Tibial artery (tissue), 4 donors: ENCODE data around the gene SPNS2.

ENCODE experiments used
- DNase-seq, 2 donors: peaks; one replicate each; pipeline ENCODE4 v3.0.0-alpha.2; 2019
- H3K27ac ChIP-seq, 2 donors: fragments of 200-600 bp; sonication (generic) in 1 of 2; 1 replicate in 1 of 2; 2 replicates in 1 of 2; pipeline ENCODE4 v1.5.1; 2018 to 2019; ENCODE audit warnings: mild to moderate bottlenecking in 1 of 2
- H3K27me3 ChIP-seq, 2 donors: fragments of 200-600 bp; sonication (generic) in 1 of 2; one replicate each; pipeline versions ENCODE4 v1.5.1 to v1.6.0; 2016 to 2019
- H3K36me3 ChIP-seq, 3 donors: fragments of 200-600 bp; sonication (generic) in 2 of 3; one replicate each; pipeline ENCODE4 v1.5.1; 2016 to 2019; ENCODE audit warnings: mild to moderate bottlenecking in 2 of 3
- H3K4me1 ChIP-seq, 4 donors: fragments of 200-600 bp; sonication (generic) in 2 of 4; 1 replicate in 3 of 4; 2 replicates in 1 of 4; pipeline ENCODE4 v1.5.1; 2016 to 2019
- H3K4me3 ChIP-seq, 2 donors: fragments of 200-600 bp; sonication (generic) in 1 of 2; 1 replicate in 1 of 2; 2 replicates in 1 of 2; pipeline ENCODE4 v1.5.1; 2018 to 2019; ENCODE audit warnings: mild to moderate bottlenecking in 2 of 2
- H3K9me3 ChIP-seq, 3 donors: fragments of 200-600 bp; sonication (generic) in 1 of 3; one replicate each; pipeline ENCODE4 v1.5.1; 2016 to 2019
- intact Hi-C: fragments of 100-400 bp; cut with DNase I; formaldehyde crosslinking; loops from one replicate; pipeline ENCODE4 v1.15.0; 2023; ENCODE audit warnings: low total_unique reads
- TF ChIP-seq, protein P1 (sequence below), 2 experiments: fragments of 200-600 bp in 1 of 2; fragments of 450-650 bp in 1 of 2; IDR thresholded peaks; one replicate each; pipeline ENCODE4 v1.5.1; 2017 to 2019; ENCODE audit warnings: antibody characterized with exemption in 2 of 2, mild to moderate bottlenecking in 1 of 2, moderate library complexity in 1 of 2

SPNS2 gene

DNA sequence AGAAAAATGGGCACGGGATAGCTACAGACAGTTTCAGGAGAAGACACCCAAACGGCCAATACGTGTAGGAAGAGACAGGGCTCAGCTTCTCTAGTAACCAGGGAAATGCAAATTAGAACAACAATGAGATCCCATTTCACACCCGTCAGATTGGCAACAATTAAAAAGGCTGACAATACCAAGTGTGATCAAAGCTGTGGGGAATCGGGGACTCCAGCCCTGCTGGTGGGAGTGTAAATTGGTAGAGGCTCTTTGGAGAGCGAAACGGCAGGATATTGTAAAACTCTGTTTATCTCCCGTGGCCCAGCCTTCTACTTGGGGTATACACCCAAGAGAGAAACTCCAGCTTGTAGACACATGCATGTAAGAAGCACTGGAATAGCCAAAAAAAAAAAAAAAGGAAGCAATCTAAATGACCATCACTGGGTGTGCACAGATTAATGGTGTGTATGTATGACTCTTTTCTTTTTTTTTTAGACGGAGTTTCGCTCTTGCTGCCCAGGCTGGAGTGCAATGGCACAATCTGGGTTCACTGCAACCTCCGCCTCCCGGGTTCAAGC, 29.0 kb downstream of the SPNS2 start:
- intact Hi-C loops, result no loop called here
- DNase-seq, result no peak
- no peaks in the 10 kb centered on the region for H3K36me3 ChIP-seq

DNA sequence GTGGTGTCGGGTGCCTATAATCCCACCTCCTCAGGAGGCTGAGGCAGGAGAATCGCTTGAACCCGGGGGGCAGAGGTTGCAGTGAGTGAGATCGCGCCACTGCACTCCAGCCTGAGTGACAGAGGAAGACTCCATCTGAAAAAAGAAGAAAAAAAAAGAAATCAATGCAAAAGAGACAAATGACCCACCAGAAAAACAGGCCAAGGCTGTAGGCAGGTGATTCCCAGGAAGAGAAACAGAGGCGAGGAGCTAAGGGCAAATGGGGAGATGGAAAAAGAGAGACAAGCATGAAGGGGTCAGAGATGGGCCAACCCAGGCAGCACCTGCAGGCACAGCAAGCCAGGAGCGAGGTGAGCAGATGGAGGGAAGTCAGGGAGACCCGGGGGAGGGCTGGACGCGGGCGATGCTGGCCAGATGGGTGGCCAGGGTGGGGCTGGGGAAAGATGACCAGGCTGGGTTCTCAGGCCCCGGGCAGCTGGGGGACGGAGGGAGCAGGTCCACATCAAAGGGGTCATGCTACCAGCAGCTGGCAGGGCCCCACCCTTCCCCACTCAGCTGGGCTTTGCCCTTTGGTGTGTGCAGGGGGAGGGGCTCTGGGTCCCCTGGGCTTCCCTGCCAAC, 31.0 kb downstream of the SPNS2 start:
- H3K9me3 ChIP-seq, result no peaks in the 10 kb centered on the region
- intact Hi-C loops, result loop anchor here (5.0 kb wide), 1 partner anchor 687 kb away; no protein-coding TSS in a partner anchor
- H3K27ac ChIP-seq, result no peak overlapping the region
- TF ChIP-seq, protein P1, sequence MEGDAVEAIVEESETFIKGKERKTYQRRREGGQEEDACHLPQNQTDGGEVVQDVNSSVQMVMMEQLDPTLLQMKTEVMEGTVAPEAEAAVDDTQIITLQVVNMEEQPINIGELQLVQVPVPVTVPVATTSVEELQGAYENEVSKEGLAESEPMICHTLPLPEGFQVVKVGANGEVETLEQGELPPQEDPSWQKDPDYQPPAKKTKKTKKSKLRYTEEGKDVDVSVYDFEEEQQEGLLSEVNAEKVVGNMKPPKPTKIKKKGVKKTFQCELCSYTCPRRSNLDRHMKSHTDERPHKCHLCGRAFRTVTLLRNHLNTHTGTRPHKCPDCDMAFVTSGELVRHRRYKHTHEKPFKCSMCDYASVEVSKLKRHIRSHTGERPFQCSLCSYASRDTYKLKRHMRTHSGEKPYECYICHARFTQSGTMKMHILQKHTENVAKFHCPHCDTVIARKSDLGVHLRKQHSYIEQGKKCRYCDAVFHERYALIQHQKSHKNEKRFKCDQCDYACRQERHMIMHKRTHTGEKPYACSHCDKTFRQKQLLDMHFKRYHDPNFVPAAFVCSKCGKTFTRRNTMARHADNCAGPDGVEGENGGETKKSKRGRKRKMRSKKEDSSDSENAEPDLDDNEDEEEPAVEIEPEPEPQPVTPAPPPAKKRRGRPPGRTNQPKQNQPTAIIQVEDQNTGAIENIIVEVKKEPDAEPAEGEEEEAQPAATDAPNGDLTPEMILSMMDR (IDR thresholded peaks at IDR 0.05), result no peak
- peaks cover 0 to 17% (median 12%) of the 10 kb centered on the region in 4 donors for H3K4me1 ChIP-seq
- no peak overlapping the region for H3K4me3 ChIP-seq
- no peaks in the 10 kb centered on the region for H3K36me3 ChIP-seq
- peaks cover 0 to 6% of the 10 kb centered on the region in 2 donors for H3K27me3 ChIP-seq
- no peak for DNase-seq

More for the DNA sequence above, 29.0 kb downstream of the SPNS2 start:
- Histone ChIP-seq H3K27me3 (no peaks in the 10 kb centered on the region), H3K27ac (no peak overlapping the region), H3K4me1 (peaks cover 0 to 16% (median 9%) of the 10 kb centered on the region in 4 donors), H3K4me3 (no peak overlapping the region), H3K9me3 (no peaks in the 10 kb centered on the region)
- TF ChIP-seq, protein P1 (IDR thresholded peaks at IDR 0.05), result no peak

DNA sequence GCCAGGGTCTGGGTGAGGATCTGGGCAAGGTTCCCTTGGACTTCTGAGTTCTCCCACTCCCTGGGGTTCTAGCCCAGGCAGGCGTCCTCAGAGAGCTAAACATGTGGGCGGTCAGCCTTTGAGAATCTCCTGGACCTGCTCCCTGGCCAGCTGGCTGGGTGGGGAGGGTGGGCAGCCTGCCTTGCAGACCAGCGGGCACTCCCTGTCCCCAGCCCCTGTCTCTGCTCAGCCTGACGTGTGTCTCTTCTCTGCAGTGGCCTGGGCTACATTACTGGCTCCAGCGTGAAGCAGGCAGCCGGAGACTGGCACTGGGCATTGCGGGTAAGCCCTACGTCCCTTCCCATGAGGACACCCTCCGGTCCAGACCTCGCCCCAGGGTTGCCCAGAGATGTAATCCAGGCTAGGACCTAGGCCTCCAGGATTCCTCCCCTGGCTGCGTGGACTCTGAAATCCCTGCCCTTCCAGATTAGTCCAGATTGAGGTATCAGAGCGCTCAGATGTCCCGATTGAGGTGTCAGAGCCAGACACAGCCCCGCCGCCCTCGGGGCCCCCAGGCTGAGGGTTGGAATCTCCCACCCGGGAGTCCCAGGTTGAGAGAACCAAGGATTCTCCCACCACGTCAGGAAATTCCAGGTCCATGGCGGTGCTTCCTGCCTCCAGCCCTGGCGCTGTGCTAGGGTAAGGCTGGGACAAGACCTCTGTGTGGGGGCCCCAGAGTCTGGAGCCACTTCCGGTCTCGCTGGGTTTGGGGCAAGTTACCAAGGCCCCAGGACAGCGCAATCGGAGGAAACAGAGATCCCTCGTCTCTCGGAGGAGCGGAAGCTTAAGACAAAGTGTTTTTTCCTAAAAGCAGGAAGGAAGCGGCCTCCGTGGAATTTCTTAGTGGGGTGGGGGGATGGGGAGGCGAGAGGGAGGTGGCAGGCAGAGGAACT, 32.4 kb downstream of the SPNS2 start:
- no peaks in the 10 kb centered on the region for H3K36me3 ChIP-seq
- peaks cover 0 to 6% of the 10 kb centered on the region in 2 donors for H3K27me3 ChIP-seq
- DNase-seq, result no peak
- H3K27ac ChIP-seq, result no peak overlapping the region
- TF ChIP-seq, protein P1 (IDR thresholded peaks at IDR 0.05), result no peak
- intact Hi-C loops, result loop anchor here (5.0 kb wide), 1 partner anchor 689 kb away; no protein-coding TSS in a partner anchor
- peaks cover 0 to 30% (median 16%) of the 10 kb centered on the region in 4 donors for H3K4me1 ChIP-seq
- H3K9me3 ChIP-seq, result no peaks in the 10 kb centered on the region
- no peak overlapping the region for H3K4me3 ChIP-seq

DNA sequence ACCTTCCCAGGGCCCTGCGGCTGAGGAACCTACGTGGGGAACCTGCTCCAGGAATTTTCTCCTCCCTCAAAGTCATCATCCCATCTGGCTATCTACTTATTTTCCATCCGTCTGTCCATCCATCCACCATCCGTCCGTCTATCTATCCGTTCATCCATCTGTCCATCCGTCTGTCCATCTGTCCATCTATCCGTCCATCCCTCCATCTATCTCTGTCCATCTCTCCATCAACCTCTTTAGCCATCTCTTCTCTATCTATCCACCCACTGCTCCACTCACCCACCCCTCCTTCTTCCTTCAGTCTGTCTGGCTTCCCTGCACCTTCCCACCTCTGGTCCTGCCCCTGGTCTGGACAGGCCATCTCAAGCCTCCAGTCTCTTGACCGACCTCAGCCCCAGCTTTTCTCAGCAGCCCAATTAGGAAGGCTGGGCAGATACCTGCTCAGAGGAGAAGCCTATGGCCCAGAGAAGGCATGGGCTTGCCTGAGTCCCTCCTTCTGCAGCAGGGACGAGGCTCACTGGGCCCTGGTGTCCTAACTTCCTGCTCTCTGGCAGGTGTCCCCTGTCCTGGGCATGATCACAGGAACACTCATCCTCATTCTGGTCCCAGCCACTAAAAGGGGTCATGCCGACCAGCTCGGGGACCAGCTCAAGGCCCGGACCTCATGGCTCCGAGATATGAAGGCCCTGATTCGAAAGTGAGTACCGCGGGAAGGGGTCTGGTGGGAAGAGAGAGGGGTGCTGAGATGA, 33.5 kb downstream of the SPNS2 start:
- H3K4me3 ChIP-seq, result no peak overlapping the region
- DNase-seq, result no peak
- H3K36me3 ChIP-seq, result no peaks in the 10 kb centered on the region
- TF ChIP-seq, protein P1 (IDR thresholded peaks at IDR 0.05), result no peak
- peaks cover 0 to 6% of the 10 kb centered on the region in 2 donors for H3K27me3 ChIP-seq
- H3K4me1 ChIP-seq, result peaks cover 7 to 37% (median 20%) of the 10 kb centered on the region in 4 donors
- no peak overlapping the region for H3K27ac ChIP-seq
- H3K9me3 ChIP-seq, result no peaks in the 10 kb centered on the region
- intact Hi-C loops, result loop anchor here (5.0 kb wide), 1 partner anchor 690 kb away; no protein-coding TSS in a partner anchor
